Fibroblast of skin of left quadriceps (primary cell): ENCODE measurements around the gene ARHGAP25.

Experiments
- DNase-seq, 2 experiments: peaks; one replicate each; pipeline ENCODE4 v3.0.0-alpha.2; 2013; ENCODE audit warnings: low read depth in 2 of 2

Gene ARHGAP25

DNA sequence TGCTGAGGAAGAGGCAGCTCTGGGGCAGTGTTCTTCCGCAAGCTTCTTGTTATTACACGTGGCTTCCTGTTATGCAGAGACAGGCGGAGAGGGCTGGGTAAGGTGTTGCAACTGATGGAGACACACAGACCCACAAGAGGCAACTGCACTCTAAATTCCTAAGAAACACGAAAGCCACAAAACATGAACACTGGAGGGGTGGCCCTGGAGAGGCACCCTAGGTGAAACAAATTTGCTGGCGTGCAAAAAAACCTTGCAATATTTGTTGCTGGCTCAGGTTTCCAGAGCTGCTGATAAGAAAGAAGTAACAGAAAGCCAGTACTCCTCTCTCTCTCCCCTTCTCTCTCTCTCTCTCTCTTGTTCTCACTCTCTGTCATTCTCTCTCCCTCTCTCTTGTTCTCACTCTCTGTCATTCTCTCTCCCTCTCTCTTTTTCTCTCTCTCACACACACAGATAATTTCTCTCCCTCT is 31.8 kb downstream of the ARHGAP25 start:
- no peak for DNase-seq

DNA sequence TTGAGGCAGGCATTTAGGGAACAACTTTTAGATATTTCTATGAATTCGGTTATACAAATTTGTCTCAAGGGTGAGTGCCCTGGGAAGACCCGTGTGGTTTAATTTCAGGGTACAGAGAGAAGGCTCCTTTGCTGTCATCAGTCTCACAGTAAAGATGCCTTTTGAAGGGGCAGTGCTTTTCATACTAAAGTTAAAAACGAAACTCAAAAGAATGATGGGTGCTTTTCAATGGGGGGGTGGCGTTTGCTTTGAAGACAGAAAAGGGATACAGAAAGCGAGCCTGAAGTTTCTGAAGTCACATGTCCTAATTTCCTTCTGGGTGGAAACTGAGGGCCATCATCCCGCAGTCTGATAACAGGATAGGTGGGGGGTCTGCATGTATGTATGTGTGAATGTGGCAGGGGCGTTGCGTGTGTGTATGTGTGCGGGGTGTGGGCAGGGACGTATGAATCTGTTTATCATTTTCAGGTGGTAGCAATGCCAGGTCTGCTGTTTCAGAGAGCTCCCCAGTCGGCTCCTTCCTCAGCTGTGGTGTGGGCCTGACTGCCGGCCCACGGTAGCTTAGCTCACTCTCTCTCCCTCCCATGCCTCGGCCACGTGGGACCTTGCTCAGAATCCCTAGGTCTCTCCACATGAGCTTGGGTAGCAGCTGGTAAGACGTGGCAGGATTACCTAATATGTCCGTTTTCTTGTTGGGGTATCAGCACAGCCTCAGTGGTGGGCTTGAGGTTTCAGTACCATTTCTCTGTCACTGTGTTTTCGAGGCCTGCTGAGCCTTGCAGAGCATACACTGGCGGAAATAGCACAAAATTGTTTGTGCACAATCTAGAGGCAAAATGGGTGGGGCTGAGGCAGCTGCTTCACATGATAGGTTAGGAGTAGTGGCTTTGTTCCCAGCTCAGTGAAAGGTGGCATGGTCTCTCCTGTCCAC is 32.7 kb downstream of the ARHGAP25 start:
- DNase-seq, result no peak

DNA sequence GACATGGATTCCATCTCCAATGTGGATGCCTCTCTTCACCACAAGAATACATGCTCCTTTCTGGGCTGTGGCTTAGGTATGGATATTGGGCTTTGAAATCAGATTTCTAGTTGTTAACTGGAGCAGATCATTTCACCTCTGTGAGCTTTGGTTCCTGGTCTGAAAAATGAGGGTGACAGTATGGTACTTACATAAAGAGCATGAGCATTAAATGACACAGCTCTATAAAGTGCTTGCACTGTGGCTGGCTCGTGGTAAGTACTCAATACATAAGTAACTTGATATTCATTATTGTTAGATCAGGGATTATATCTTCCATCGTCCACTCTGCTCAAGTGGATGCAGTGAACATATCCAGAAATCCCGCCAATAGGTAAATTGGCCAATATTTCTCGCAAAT is 33.4 kb downstream of the ARHGAP25 start:
- DNase-seq, result no peak

DNA sequence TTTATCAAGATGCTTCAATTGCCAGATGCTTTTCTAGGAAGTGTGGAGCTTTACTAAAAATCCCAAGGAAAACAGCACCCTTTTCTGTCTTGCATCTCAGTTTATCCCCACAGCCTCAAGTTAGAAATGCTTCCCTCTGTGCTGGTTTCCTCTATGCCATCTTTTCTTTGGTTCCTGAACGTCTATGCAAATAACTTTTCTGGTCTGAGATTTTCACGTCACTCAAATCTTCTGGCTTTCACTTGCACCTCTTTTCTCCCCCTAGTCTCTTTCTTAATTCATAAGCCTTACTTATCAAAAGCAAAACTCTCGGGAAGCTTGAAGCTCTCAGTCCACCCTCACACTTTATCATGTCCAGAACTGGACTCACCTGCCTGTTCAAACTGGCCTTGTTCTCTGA is 33.9 kb downstream of the ARHGAP25 start:
- DNase-seq, result no peak

DNA sequence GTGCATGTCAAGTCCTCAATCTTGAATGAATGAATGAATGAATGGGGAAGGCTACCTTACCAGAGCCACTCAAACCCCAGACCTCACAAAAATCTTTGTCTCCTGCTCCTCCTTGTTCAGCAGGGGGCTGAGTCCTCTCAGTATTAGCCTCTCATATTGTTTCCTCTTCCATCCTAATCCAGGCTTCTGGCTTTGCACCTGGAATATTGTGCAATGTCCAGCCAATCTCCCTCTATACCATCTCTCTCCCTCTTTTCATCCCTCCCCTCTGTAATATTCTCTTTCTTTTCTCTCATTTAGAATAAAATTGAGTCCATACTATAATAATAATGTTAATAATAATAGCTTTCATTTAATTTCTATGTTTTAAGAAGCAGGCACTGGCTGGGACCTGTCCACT is 34.3 kb downstream of the ARHGAP25 start:
- DNase-seq, result no peak

DNA sequence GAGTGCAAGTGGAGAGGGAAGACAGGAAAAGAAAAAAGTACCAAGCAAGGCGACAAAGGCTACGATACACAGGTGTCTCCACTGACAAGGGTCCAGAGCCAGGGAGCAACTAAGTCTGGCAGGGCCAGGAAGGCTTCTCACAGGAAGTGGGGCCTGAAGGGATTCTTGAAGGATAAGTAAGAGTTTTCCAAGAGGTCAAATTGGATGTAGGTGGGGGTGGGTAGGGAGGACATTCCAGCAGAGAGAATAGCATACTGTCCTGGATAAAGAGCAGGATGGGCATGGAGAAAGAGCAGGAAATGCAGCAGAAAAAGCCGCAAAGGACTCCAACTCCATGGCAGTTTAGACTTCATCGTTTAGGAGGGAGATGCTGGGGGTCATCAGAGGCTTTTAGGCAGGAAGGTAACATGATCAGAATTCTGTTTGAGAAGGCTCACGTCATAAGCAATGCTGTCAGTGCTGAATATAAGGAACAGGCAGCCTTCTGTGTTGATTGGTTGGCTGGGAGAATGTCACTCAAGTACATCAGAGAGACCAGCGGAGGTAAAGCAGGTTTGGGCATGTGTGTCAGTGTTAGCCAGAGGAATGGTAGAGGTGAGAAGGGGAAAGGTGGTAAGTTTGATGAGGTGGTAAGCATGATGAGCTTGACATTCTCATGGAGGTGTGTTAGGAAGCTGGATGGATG is 35.1 kb downstream of the ARHGAP25 start:
- no peak for DNase-seq

DNA sequence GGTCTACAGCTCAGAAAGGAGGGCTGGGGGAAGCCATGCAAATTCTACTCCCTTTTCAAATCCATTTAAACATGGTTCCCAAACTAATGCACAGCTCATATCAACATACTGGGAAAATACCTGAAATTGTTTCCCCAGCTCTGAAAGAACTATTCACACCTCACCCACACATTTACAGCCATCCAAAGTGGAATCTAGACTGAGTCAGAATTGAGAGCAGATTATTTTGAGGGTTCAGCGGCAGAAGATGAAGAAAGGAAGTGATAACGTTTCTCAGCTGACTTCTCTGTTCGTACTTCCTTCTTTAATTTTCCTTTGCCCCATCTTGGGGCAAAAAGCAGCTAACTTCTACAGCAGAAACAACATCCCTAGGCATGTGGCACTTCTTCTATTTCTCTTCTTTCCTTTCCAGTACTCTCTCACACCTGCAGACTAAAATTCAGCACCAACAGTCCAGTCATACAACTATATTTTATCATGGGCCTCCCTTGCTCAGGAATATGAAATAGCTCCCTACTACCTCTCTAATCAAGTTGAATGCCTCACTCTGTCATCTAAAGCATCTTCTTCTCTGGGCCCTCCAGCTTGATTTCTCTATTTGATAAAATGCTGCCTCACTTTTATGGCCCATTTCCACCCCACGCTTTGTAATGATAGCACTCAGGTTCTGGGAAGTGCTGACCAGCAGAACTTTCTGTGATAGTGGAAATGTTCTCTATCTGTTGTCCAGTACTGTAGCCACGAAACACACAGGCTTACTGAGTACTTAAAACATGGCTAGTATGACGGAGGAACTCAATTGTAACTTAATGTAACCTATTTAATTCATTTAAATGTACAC is 35.9 kb downstream of the ARHGAP25 start:
- no peak for DNase-seq

DNA sequence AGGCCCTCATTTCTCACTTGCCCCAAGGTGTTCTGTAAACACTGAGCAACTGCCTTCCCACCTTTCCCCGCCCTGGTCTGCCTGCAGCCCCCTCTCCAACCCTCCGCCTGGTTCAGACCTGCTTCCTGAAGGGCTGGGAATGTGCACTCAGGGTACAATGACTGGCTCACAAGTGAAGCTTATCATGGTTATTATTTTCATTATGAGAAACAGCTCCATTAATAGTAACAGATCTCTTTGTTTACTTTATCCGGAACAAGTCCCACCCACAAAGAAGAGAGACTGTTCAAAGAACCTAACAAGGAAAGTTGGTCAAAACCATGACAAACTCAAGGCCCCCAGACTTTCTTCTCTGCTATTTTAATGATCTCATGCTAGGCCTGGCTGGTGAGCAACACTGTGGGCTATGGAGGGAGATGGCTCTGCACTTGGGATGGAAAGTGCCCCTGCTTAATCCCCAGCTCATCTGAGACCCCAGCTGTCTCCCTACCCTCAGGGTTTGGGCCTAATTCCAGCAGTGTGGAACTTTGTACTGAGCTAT is 36.7 kb downstream of the ARHGAP25 start:
- no peak for DNase-seq

DNA sequence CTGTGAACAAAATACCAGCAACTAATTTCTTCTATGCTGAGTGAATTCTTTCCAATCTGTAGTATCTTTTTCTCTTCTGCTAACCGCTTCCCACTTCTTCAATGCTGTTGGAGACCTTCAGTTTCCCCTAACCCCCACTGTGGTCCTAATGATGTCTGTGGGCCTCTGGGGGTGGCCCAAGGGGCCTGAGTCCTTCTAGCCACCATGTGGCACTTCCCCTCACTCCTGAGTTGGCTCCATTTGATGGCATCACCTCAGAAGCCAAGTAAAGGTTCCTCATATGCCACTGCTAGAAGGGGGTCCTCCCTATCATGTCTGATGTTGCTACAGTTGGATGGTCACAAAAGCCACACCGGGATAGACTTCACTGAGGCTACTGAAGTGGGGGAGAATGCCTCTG is 37.5 kb downstream of the ARHGAP25 start:
- DNase-seq, result no peak

DNA sequence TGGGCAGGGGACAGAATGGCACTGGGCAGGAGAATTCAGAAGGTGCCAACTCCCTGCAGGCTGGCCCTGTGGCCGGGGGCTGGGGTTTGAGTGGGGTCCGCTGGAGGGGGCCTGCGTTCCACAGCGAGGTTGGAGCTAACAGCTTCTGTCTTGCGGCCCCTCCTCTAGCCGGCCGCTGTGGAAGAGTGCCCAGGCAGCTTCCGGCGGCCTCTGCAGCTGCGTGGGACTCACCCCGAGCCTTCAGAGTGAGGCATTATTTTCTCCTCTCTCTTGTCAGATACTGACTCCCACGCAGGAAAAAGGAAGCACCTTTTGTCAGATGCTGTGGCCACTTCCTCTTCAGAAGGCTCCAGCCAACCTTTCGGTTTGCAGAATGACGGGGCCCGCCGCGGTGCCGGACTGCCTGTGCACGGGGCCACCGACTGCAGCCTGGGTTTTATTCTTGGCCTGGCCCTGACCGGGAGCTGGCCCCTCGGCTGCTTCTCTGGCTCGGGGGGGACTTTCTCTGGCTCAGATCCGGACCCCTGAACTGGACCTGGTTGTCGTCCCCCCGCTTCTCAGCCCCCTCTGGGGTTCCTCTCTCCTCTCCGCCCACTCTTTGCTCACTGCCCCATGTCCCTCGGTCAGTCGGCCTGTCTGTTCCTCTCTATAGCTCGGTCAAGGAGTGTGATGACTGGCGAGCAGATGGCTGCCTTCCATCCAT is 40.1 kb downstream of the ARHGAP25 start:
- no peak for DNase-seq

DNA sequence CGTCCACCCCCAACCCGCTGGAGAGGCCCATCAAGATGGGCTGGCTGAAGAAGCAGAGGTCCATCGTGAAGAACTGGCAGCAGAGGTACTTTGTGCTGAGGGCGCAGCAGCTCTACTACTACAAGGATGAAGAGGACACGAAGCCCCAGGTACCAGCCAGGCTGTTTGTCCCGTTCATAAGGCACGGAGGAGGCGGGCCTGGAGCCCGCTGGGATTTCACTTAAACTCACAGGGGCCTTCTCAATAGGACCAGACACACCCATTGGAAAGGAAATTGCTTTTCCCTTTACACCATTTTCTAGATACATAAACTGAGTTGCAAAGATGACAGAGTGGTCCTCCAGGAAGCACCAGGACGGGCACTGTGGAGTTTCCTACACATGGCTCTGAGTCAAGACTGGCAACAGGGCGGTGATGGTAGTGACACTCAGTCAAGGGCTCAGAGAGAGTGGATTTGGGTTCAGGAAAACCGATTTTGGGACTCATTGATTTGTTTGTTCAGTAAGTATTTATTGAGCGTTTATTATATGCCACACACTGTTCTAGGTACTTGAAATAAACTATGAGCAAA is 40.7 kb downstream of the ARHGAP25 start:
- no peak for DNase-seq

DNA sequence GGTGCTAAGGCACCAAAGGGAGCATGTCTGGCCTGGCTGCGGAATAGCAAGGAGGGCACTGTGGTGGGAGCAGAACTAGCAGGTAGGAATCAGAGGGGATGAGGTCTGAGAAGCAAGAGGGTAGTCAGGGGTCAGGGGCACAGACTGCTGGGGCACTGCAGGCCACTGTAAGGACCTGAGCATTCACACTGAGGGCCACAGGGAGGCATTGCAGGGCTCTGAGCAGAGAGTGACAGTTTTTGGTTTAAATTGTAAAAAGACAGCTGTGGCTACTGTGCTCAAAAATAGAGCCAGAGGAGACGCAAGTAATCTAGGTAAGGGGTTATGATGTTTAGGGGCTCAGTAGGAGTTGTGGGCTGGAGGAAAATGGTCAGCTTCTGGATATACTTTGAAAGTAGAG is 41.5 kb downstream of the ARHGAP25 start:
- DNase-seq, result no peak

DNA sequence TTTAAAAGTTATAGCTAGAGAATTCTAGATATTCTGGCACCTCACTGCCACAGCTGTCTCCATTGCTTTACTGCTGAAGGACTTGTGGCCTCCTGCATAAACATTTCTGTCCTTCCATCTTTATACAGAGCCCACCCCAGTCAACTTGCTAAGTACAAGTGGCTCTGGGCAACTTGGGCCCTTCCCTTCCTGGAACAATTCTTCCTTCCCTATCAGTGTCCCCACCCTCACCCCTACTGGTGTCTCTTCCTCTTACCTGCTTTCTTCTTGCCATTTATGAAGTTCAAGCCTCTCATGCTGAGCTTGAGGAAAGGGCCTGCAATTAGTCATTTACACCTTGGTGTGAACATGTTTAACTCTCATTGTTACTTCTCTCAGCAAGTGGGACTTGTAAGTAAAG is 45.0 kb downstream of the ARHGAP25 start:
- no peak for DNase-seq

DNA sequence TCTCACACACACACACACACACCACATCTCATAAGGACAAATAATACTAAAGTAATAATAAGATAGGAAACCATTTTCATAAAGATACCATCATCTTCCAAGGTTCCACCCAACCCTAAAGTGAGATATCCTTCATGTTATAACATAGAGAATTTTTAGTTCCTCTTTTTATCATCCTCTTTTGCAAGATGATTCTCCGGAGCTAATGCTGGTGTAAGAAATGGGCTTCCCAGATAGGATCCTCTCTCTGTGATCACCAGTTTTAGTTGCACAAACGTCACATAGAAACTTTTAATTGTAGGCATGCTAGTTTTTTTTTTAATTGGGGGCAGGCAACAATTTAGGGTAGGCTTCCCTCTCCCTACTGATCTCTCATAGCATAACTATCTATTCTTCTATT is 49.6 kb downstream of the ARHGAP25 start:
- no peak for DNase-seq

DNA sequence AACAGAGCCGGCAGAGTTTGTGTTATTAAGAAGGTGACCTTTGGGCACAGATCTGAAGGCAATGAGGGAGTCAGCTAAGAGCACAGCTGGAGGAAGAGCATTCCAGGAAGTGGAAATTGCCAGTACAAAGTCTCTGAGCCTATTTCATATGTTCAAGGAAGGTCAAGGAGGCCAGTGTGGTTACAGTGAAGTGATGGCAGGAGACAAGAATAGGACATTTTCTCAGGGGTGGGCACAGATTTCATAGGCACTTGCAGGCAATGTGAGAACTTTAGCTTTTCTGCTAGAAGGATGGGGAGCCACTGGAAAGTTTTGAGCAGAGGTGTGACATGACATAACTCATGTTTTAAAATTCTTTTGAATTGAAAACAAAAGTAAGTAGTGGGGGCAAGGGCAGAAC is 50.3 kb downstream of the ARHGAP25 start:
- no peak for DNase-seq

DNA sequence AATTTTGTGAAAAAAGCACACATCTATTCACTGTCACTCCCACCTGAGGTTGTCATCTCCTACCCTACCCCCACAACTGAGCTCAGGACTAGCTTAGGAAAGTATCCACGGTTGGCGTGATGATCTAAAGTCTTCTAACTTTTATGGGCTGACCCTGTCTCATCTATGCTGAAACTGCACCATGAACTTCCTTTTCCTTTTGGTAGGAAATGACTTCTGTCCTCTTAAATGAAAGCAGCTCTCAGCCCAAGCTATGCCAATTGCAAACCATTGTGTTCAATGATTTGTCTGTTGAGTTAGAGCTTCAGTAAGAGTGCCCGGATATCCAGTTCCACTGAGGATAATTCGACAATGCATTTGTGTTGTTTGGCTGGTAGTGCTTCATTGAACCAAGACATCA is 52.7 kb downstream of the ARHGAP25 start:
- DNase-seq, result no peak

DNA sequence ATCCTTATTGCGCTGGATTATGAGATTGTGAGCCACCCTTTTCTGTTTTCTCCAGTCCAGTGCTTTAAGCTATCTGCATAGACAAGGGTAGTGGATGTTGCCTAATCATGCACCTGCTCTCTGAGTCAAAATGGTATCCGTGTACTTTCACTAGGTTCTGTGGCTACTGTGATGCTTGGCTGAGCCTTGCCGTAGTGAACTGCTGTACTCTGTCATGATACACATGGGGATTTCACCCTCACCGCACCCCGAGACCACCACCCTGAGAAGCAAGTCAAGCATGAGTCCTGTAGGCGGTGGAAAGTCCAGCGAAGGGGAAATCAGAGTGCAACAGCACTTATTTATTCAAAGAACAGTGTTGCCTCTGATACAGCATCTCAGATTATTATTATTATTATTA is 55.0 kb downstream of the ARHGAP25 start:
- DNase-seq, result no peak

DNA sequence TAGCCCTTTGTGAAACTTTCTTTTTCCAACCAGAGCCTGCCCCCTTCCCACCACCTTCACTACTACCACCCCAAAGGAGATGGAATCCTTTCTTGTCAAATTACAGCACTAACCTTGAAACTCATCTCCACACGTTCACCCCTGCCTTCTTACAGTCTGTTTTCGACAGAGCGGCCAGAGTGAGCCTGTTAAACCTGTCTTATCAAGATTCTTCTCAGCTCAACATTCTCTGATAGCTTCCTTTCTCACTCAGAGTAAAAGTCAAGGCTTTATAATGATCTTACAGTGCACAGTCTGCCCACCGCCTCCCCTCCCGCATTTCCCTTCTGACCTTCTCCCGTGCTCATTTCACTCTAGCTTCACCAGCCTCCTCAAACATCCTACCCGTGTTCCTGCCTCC is 56.0 kb downstream of the ARHGAP25 start:
- no peak for DNase-seq

DNA sequence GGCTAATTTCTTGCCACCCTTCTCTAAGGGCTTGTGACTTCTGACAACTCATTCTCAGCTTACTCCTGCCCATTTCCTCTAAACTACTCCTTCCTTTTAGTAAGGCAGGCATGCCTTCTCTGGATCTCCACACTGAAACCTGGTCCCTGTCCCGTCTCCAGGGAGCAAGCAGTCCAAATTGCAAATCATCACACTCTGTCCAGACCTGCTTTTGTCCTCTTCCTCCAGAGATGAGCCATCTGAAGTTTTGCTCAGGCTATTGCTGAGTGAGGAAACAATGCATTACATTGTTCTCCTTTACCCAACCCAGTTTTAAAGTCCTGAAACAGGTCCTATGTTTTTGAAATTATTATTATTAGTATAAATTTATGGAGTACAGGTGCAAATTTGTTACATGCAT is 57.3 kb downstream of the ARHGAP25 start:
- no peak for DNase-seq

DNA sequence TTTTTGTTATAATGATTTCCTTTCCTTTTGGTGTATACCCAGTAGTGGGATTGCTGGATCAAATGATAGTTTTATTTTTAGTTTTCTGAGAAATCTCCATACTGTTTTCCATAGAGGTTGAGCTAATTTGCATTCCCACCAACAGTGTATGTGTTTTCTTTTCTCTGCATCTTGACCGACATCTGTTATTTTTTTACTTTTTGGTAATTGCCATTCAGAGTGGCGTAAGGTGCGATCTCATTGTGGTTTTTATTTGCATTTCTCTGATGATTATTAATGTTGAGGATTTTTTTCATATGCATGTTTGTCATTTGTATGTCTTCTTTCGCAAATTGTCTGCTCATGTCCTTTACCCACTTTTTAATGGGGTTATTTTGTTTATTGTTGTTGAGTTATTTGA is 58.1 kb downstream of the ARHGAP25 start:
- no peak for DNase-seq

DNA sequence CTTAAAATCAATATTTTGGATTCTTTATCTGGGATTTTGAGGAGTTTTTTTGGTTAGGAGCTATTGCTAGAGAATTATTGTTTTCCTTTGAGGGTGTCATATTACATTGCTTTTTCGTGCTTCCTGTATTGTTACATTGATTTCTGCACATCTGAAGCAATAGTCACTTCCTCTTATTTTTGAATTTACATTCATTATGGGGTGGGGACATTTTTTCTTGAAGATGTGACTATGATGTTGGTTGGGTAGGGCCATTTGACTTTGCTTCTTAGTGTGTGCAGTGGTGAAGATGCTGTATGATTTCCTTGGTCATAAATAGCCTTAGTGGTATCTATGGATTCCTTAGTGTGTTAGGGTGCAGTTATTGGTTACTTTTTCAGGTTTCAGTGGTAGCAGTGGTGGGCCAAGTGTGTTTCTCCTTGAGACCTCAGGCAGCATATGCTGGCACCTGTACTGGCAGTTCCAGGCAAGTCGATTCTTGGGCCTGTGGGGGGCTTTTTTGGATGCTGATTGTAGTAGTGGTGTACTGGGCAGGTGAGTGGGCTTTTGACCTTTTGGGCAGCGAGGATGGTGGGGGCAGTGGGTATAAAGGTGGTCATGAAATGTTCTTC is 61.8 kb downstream of the ARHGAP25 start:
- no peak for DNase-seq
